Endothelial cell of umbilical vein (primary cell): ENCODE data around the gene DIAPH3. TPM values are rescaled to one million over a fixed set of nuclear protein-coding genes. Genes with fewer than 3 reads are reported as not detected.

Source experiments
- BruUV-seq: library from RNA; stranded (reverse); fragments of 400-500 nt; replicated peaks from 2 replicates; lab custom pipeline; 2021; lab: Mats Ljungman, UMichigan
- CTCF ChIA-PET: fragments of 300-600, 350-600 bp; sonication (Branson Sonifier 250); formaldehyde crosslinking; loops from one replicate; lab custom pipeline; 2021; ENCODE audit warnings: antibody characterized with exemption, inconsistent platforms; lab: Charles Lee
- POLR2A ChIA-PET: fragments of 300-600, 350-600 bp; sonication (Branson Sonifier 250); formaldehyde crosslinking; loops from one replicate; lab custom pipeline; 2021; ENCODE audit warnings: antibody characterized with exemption, inconsistent platforms; lab: Charles Lee
- DNase-seq: peaks from one replicate; pipeline ENCODE4 v3.0.0-alpha.2; 2011; ENCODE audit warnings: low read depth, low spot score
- FAIRE-seq: peaks from 2 replicates; lab custom pipeline; 2011; peaks lifted over from hg19 to GRCh38; lab: Jason Lieb, UNC
- H2AFZ ChIP-seq: 2 replicates; pipeline ENCODE4 v1.6.0; 2012; ENCODE audit warnings: low read depth, low read length, control low read depth, inconsistent platforms
- H3K27ac ChIP-seq: 2 replicates; pipeline ENCODE4 v1.5.1; 2011; ENCODE audit warnings: low read depth, mild to moderate bottlenecking, control low read depth, low read length, moderate library complexity; ENCODE audit not compliant: insufficient read depth
- H3K27me3 ChIP-seq, 2 experiments: 2 replicates each; pipeline versions ENCODE4 v1.6.0 to v1.6.1; 2011; ENCODE audit warnings: low read length in 2 of 2, mixed read lengths in 1 of 2; ENCODE audit not compliant: control insufficient read depth in 2 of 2, insufficient read depth in 2 of 2
- H3K36me3 ChIP-seq, 2 experiments: 2 replicates in 1 of 2; 3 replicates in 1 of 2; pipeline ENCODE4 v1.5.1; 2011; ENCODE audit warnings: low read length in 2 of 2, mild to moderate bottlenecking in 1 of 2, moderate library complexity in 1 of 2; ENCODE audit not compliant: control insufficient read depth in 2 of 2, insufficient read depth in 2 of 2; ENCODE audit errors: extremely low read depth in 1 of 2
- H3K4me1 ChIP-seq: 3 replicates; pipeline ENCODE4 v1.5.1; 2011; ENCODE audit warnings: mild to moderate bottlenecking, low read length; ENCODE audit not compliant: control insufficient read depth, insufficient read depth; ENCODE audit errors: extremely low read depth
- H3K4me2 ChIP-seq: 2 replicates; pipeline ENCODE4 v1.6.1; 2011; ENCODE audit warnings: low read length, control low read depth, mixed read lengths; ENCODE audit not compliant: insufficient read depth
- H3K4me3 ChIP-seq, 3 experiments: fragments of 200-600 bp in 1 of 3; sonication (generic), shearing (Covaris generic) in 1 of 3; replicated peaks in 1 of 3; 2 replicates each; pipeline ENCODE4 v1.5.1; 2011 to 2016; ENCODE audit warnings: control low read depth in 3 of 3, low read length in 3 of 3, mild to moderate bottlenecking in 2 of 3, inconsistent platforms in 1 of 3, low read depth in 1 of 3, moderate library complexity in 1 of 3; ENCODE audit not compliant: insufficient read depth in 1 of 3
- H3K79me2 ChIP-seq: 2 replicates; pipeline ENCODE4 v1.6.0; 2012; ENCODE audit warnings: low read length, inconsistent platforms; ENCODE audit not compliant: control insufficient read depth, insufficient read depth
- H3K9ac ChIP-seq: replicated peaks from 2 replicates; pipeline ENCODE3; 2011; ENCODE audit warnings: low read length, control low read depth; ENCODE audit not compliant: insufficient read depth; ENCODE audit errors: extremely low read depth
- H3K9me1 ChIP-seq: replicated peaks from 3 replicates; pipeline ENCODE4 v1.6.0; 2011; ENCODE audit warnings: mild to moderate bottlenecking, low read length; ENCODE audit not compliant: control insufficient read depth, insufficient read depth; ENCODE audit errors: extremely low read depth
- H3K9me3 ChIP-seq: replicated peaks from 2 replicates; pipeline ENCODE4 v1.5.1; 2012; ENCODE audit warnings: low read length, inconsistent platforms; ENCODE audit not compliant: control insufficient read depth, insufficient read depth
- H4K20me1 ChIP-seq: replicated peaks from 2 replicates; pipeline ENCODE3; 2011; ENCODE audit warnings: mild to moderate bottlenecking, low read length; ENCODE audit not compliant: control insufficient read depth, insufficient read depth; ENCODE audit errors: extremely low read depth
- CTCF ChIP-seq, 2 donors: IDR thresholded peaks; 1 replicate in 1 of 2; 2 replicates in 1 of 2; pipeline ENCODE4 v1.5.1; 2011; ENCODE audit warnings: low read length in 2 of 2, mild to moderate bottlenecking in 2 of 2, moderate library complexity in 2 of 2, control low read depth in 1 of 2, inconsistent platforms in 1 of 2, low read depth in 1 of 2; ENCODE audit not compliant: insufficient read depth in 1 of 2; ENCODE audit errors: extremely low read depth in 1 of 2
- EZH2 ChIP-seq: IDR thresholded peaks from 2 replicates; pipeline ENCODE4 v1.6.1; 2012; ENCODE audit warnings: borderline replicate concordance, low read depth, mild to moderate bottlenecking, moderate library complexity, low read length, inconsistent platforms; ENCODE audit not compliant: severe bottlenecking
- FOS ChIP-seq: IDR thresholded peaks from 2 replicates; pipeline ENCODE4 v1.6.1; 2011; ENCODE audit warnings: mild to moderate bottlenecking, low read length, moderate library complexity, borderline replicate concordance; ENCODE audit not compliant: insufficient read depth
- GATA2 ChIP-seq: IDR thresholded peaks from 2 replicates; pipeline ENCODE4 v1.7.0; 2011; ENCODE audit warnings: low read depth, mild to moderate bottlenecking, moderate library complexity, mixed read lengths, low read length; ENCODE audit not compliant: insufficient read length, insufficient read depth
- JUN ChIP-seq: IDR thresholded peaks from 2 replicates; pipeline ENCODE4 v1.6.1; 2011; ENCODE audit warnings: borderline replicate concordance, low read depth; ENCODE audit not compliant: insufficient read length, insufficient read depth
- MAX ChIP-seq: IDR thresholded peaks from 2 replicates; pipeline ENCODE4 v1.6.1; 2011; ENCODE audit not compliant: insufficient read depth, insufficient read length
- MYC ChIP-seq: IDR thresholded peaks from one replicate; pipeline ENCODE4 v1.6.1; 2011; ENCODE audit warnings: mild to moderate bottlenecking, low read depth, low read length
- POLR2A ChIP-seq: IDR thresholded peaks from 2 replicates; pipeline ENCODE4 v1.6.1; 2012; ENCODE audit warnings: low read depth, mild to moderate bottlenecking, control low read depth, low read length
- POLR2AphosphoS5 ChIP-seq: IDR thresholded peaks from 2 replicates; pipeline ENCODE4 v1.6.1; 2012; ENCODE audit warnings: low read depth, mild to moderate bottlenecking, control low read depth, low read length, moderate library complexity; ENCODE audit not compliant: insufficient read depth
- dilution Hi-C: fragments of 300-500 bp; cut with MboI; formaldehyde crosslinking; loops from one replicate; pipeline ENCODE4 v1.15.0; 2019; ENCODE audit warnings: low sequenced_read_pairs; ENCODE audit not compliant: extremely low pct_ligation_motif_present
- intact Hi-C: fragments of 100-400 bp; cut with micrococcal nuclease; formaldehyde crosslinking; loops from one replicate; pipeline ENCODE4 v1.10.0; 2022
- polyA plus RNA-seq, 4 experiments: library from polyadenylated mRNA; depleted of rRNA in 3 of 4; stranded (reverse) in 3 of 4; unstranded in 1 of 4; fragments of >200 nt; gene quantifications; 2 replicates each; pipeline versions ENCODE4 v1.2.1 to v1.2.3, GENCODE V29; 2011 to 2012; ENCODE audit warnings: missing spikeins in 1 of 4
- total RNA-seq: library from RNA; stranded (reverse); gene quantifications from 2 replicates; pipeline ENCODE4 v1.2.3, GENCODE V29; 2021

DIAPH3 gene
- total and polyA plus RNA-seq, 2 donors (not counting 3 experiments of a cell fraction or from before 2014, with no cell fraction given), result 9.9 to 44.0 TPM

GRCh38 chr13:60062502-60062901 lies 101.2 kb downstream of the DIAPH3 start:
- Histone ChIP-seq H3K9ac (no peak overlapping the region), H3K27ac (no peak overlapping the region), H4K20me1 (no peaks in the 10 kb centered on the region), H3K79me2 (peaks cover 8% of the 10 kb centered on the region), H3K27me3 (no peaks in the 10 kb centered on the region), H3K9me3 (no peaks in the 10 kb centered on the region), H2AFZ (no peak overlapping the region), H3K4me3 (no peak overlapping the region), H3K9me1 (no peaks in the 10 kb centered on the region), H3K4me2 (no peak overlapping the region), H3K36me3 (no peaks in the 10 kb centered on the region), H3K4me1 (no peaks in the 10 kb centered on the region)
- ChIA-PET POLR2A (no interaction called here), CTCF (no interaction called here)
- no peak for FAIRE-seq
- TF ChIP-seq JUN, result no peak
- TF ChIP-seq POLR2A, result no peak
- TF ChIP-seq MAX, result no peak
- no peak for TF ChIP-seq EZH2
- no peak for TF ChIP-seq GATA2
- TF ChIP-seq FOS, result no peak
- TF ChIP-seq MYC, result no peak
- TF ChIP-seq CTCF (IDR thresholded peaks at IDR 0.05; ENCODE audit: extremely low read depth in 1 of 2, insufficient read depth in 1 of 2, low read depth in 1 of 2, low read length in 2 of 2), result no peak
- no peak for TF ChIP-seq POLR2AphosphoS5
- DNase-seq, result no peak
- dilution Hi-C loops (no loop called here), intact Hi-C loops (no loop called here)
- BruUV-seq, result no TSS peak
